Right lobe of liver (tissue), 4 donors: ENCODE results near the gene NCK2.

Experiments used
- POLR2A ChIP-seq: fragments of 450-650 bp; IDR thresholded peaks from one replicate; pipeline ENCODE4 v1.6.1; 2017; ENCODE audit warnings: antibody characterized with exemption, mild to moderate bottlenecking
- TF ChIP-seq, protein P1 (sequence below), 4 donors: fragments of 200-600 bp in 3 of 4; fragments of 450-650 bp in 1 of 4; IDR thresholded peaks; one replicate each; pipeline versions ENCODE4 v1.5.1 to v1.8.0; 2016 to 2022; ENCODE audit warnings: antibody characterized with exemption in 4 of 4, mild to moderate bottlenecking in 2 of 4
- donor health status: DM: no; HTN: no; CAD: no.
- donor health status: DM: no; HTN: no; CAD: no.
- donor health status: DM: no; HTN: yes; CAD: no.

DNA sequence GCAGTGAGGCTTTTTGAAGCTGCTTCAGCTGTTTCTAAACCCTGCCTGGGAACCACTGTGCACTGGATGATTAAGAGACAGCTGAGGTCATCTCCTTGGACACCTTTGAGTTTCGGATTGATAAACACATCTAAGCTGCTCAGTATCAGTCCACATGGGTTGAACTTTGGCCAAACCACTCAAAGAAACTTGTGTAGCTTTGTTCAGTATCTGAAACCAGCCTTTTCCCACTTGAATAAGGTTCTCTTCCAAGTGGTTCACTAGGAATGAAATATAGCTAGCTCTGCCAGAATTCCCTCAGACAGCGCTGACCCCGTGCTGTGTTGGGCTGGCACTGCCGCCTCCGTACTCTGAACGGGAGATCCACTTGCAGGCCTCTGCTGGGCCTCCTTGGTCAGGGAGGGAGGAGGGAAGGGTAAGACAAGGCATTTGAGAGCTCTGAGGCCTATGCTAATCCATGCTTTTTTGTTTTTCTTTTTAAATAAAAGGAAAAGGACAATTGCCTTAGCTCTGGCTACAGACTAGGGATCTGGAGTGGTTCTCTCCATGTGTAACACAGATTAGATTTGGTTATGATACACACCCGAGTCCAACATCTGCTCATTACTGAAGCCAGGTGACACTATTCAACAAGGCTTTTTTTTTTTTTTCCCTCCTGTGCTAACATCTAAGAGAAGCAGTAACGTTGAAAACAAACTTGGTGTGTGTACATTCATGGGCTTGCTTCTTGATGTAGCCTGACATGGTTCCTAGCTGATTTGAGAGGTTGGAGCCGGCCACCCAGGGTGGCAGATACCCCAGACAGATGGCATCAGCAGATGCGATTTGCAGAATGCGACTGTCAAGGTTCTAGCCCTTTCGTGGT lies 67.7 kb downstream of the NCK2 start:
- TF ChIP-seq POLR2A, result no peak
- TF ChIP-seq, protein P1, sequence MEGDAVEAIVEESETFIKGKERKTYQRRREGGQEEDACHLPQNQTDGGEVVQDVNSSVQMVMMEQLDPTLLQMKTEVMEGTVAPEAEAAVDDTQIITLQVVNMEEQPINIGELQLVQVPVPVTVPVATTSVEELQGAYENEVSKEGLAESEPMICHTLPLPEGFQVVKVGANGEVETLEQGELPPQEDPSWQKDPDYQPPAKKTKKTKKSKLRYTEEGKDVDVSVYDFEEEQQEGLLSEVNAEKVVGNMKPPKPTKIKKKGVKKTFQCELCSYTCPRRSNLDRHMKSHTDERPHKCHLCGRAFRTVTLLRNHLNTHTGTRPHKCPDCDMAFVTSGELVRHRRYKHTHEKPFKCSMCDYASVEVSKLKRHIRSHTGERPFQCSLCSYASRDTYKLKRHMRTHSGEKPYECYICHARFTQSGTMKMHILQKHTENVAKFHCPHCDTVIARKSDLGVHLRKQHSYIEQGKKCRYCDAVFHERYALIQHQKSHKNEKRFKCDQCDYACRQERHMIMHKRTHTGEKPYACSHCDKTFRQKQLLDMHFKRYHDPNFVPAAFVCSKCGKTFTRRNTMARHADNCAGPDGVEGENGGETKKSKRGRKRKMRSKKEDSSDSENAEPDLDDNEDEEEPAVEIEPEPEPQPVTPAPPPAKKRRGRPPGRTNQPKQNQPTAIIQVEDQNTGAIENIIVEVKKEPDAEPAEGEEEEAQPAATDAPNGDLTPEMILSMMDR (IDR thresholded peaks at IDR 0.05), result no peak
